ENCODE data around the gene CALML3.

DNA sequence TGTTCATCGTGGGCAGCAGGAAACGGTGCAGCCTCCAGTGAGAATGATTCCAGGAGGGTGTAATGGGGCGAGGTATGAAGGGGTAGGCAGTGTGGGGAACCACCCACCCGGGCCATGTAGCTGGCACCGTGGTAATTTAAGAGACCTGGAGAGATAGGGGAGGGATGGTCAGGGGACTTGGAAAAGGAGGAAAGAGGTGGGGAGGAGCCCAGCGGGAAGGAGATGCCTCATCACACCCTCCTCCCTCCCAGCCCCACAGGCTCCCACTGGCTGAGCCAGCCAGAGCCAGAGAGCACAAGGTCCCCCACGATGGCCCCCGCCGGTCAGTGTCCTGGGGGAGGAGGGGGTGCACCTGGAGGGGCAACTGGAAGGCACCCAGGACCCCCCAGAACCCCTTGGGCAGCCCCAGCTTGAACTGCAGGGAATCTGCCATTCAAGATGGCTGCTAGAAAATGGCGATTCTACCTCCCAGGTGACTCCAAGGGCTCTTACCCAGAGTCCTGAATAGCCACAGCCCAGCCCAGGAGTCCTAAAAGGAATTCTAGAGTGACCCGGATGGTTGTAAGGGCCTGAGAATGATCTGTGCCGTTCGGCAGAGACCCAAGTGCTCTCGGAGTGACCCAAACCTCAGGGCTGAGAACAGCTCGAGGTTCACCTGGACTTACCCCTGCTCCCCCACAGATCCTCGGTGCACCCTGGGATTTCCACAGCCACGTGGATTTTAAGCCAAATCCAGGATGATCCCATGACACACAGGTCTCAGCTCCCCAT, 28.8 kb downstream of the CALML3 start:
- TF ChIP-seq, protein P1, sequence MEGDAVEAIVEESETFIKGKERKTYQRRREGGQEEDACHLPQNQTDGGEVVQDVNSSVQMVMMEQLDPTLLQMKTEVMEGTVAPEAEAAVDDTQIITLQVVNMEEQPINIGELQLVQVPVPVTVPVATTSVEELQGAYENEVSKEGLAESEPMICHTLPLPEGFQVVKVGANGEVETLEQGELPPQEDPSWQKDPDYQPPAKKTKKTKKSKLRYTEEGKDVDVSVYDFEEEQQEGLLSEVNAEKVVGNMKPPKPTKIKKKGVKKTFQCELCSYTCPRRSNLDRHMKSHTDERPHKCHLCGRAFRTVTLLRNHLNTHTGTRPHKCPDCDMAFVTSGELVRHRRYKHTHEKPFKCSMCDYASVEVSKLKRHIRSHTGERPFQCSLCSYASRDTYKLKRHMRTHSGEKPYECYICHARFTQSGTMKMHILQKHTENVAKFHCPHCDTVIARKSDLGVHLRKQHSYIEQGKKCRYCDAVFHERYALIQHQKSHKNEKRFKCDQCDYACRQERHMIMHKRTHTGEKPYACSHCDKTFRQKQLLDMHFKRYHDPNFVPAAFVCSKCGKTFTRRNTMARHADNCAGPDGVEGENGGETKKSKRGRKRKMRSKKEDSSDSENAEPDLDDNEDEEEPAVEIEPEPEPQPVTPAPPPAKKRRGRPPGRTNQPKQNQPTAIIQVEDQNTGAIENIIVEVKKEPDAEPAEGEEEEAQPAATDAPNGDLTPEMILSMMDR (IDR thresholded peaks at IDR 0.05) = no peak
- no peak for TF ChIP-seq POLR2A (IDR thresholded peaks at IDR 0.05)
